ENCODE data around the gene ITGAX. TPM values are rescaled to one million over a fixed set of nuclear protein-coding genes. Genes with fewer than 3 reads are reported as not detected.
A peak's percentile ranks its signal among the peaks of the same experiment; 100 is the strongest.
"Not testable (repeated sequence)": the region's sequence is repeated elsewhere in the genome, so short reads cannot be mapped to it uniquely, and the experiment has no call there.

The ITGAX gene
- not detected in 2 replicates for polyA plus RNA-seq (2013)

DNA sequence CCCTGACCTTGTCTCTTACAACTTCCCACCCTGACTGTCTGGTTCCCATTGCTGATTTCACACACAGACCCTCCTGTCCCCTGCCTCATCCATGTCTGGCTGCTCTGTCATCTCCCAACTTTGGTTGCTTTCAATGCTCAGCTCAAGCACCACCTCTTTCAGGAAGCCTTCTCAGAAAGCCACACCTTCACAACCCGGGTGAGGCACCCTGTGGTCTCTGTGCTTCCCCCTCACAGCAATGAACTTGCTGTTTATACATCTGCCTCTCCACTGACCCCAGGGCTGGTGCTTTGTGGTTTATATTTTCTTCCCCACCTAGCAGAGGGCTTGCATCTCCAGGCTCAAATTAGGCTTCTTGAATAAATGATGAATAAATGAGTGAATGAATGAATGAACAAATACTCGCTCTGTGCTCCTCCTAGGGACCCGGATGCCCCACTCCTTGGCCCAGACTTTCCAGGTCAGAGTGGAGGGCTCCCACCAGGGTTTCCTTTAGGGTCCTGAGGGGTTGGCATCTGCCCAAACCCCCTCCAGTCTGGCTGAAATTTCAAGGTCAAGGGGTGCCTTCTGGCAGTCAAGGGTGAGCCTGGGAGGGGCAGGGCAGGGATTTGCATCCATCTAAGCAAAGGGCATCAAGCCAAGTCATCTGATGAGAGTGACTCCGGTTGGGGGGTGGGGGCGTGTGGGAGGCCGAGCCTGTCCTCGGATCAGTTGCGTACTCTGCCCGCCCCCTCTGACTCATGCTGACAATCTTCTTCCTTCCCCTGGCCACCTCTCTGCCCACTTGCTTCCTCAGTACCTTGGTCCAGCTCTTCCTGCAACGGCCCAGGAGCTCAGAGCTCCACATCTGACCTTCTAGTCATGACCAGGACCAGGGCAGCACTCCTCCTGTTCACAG lies at the start of gene ITGAX:
TSS of gene ITGAX (plus strand) at position 783 of the 898 bp plus-strand sequence. CDS start at position 862, 79 bp downstream.
- Histone ChIP-seq H3K9me3 (ENCODE audit: insufficient read depth, low read depth, low read length) (peaks cover 2% of the 10 kb centered on the region), H3K36me3 (ENCODE audit: control insufficient read depth in 1 of 2, insufficient read depth in 2 of 2, low read length in 2 of 2) (no peaks in the 10 kb centered on the region), H2AK5ac (ENCODE audit: low read length) (no peak within 1 kb of the TSS)

DNA sequence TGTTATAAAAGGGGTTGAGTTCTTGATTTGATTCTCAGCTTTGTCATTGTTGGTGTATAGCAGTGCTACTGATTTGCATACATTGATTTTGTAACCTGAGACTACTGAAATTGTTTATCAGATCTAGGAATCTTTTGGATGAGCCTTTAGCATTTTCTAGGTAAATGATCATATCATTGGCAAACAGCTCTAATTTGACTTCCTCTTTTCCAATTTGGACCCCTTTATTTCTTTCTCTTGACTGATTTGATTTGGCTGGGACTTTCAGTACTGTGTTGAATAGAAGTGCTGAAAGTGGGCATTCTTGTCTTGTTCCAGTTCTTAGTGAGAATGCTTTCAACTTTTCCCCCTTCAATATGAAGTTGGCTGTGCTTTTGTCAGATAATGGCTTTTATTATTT lies 49.8 kb upstream of the ITGAX start:
- H4K91ac ChIP-seq (ENCODE audit: low read depth, low read length): no peak overlapping the region
- H3K4ac ChIP-seq (ENCODE audit: low read depth, low read length): no peak overlapping the region
- no peak overlapping the region for H2AK5ac ChIP-seq (ENCODE audit: low read length)
- H3K4me2 ChIP-seq (ENCODE audit: low read length): no peak overlapping the region
- H4K8ac ChIP-seq (ENCODE audit: low read depth, low read length): no peak overlapping the region
- H3K4me3 ChIP-seq (ENCODE audit: low read depth, low read length): no peak overlapping the region
- H3K79me2 ChIP-seq (ENCODE audit: control insufficient read depth, insufficient read depth, low read length, poor library complexity): no peaks in the 10 kb centered on the region
- H2AFZ ChIP-seq (ENCODE audit: insufficient read depth, low read length, poor library complexity): no peak overlapping the region
- no peak overlapping the region for H3K14ac ChIP-seq (ENCODE audit: low read length)
- H3K9ac ChIP-seq (ENCODE audit: low read length): no peak overlapping the region
- H3K27ac ChIP-seq (ENCODE audit: low read depth, low read length): no peak overlapping the region
- H3K9me3 ChIP-seq (ENCODE audit: insufficient read depth, low read depth, low read length): no peaks in the 10 kb centered on the region
- no peaks in the 10 kb centered on the region for H3K4me1 ChIP-seq (ENCODE audit: control insufficient read depth in 1 of 2, insufficient read depth in 2 of 2, low read length in 2 of 2)
- H2BK120ac ChIP-seq (ENCODE audit: insufficient read depth, low read length, poor library complexity): no peak overlapping the region
- no peaks in the 10 kb centered on the region for H3K27me3 ChIP-seq (ENCODE audit: insufficient read depth, low read length)
- DNase-seq: no peak
- H3K18ac ChIP-seq (ENCODE audit: low read length): no peak overlapping the region
- no peak overlapping the region for H2BK5ac ChIP-seq (ENCODE audit: low read depth, low read length, poor library complexity)
- H4K12ac ChIP-seq (ENCODE audit: low read depth, low read length): no peak overlapping the region
- H3K79me1 ChIP-seq (ENCODE audit: low read length): no peaks in the 10 kb centered on the region
- H3K36me3 ChIP-seq (ENCODE audit: control insufficient read depth in 1 of 2, insufficient read depth in 2 of 2, low read length in 2 of 2): no peaks in the 10 kb centered on the region
- H2BK12ac ChIP-seq (ENCODE audit: low read length): no peak overlapping the region
- H3K23ac ChIP-seq (ENCODE audit: low read length): no peak overlapping the region

More for the DNA sequence above, at the start of gene ITGAX:
- H3K4ac ChIP-seq (ENCODE audit: low read depth, low read length): no peak within 1 kb of the TSS
- no CpG with 5 or more reads among the region's 10 CpGs for WGBS (ENCODE audit: extremely low coverage, insufficient coverage, insufficient read length)
- no peak within 1 kb of the TSS for H3K14ac ChIP-seq (ENCODE audit: low read length)
- H3K79me2 ChIP-seq (ENCODE audit: control insufficient read depth, insufficient read depth, low read length, poor library complexity): no peaks in the 10 kb centered on the region
- no peak within 1 kb of the TSS for H2AFZ ChIP-seq (ENCODE audit: insufficient read depth, low read length, poor library complexity)
- no peak within 1 kb of the TSS for H3K27ac ChIP-seq (ENCODE audit: low read depth, low read length)
- no peak within 1 kb of the TSS for H4K91ac ChIP-seq (ENCODE audit: low read depth, low read length)
- H3K18ac ChIP-seq (ENCODE audit: low read length): no peak within 1 kb of the TSS
- H4K8ac ChIP-seq (ENCODE audit: low read depth, low read length): no peak within 1 kb of the TSS
- no peak within 1 kb of the TSS for H4K12ac ChIP-seq (ENCODE audit: low read depth, low read length)
- no peak within 1 kb of the TSS for H3K4me2 ChIP-seq (ENCODE audit: low read length)
- H3K9ac ChIP-seq (ENCODE audit: low read length): no peak within 1 kb of the TSS
- H2BK120ac ChIP-seq (ENCODE audit: insufficient read depth, low read length, poor library complexity): no peak within 1 kb of the TSS
- no peak within 1 kb of the TSS for H3K23ac ChIP-seq (ENCODE audit: low read length)
- no peak within 1 kb of the TSS for H3K4me3 ChIP-seq (ENCODE audit: low read depth, low read length)
- H3K79me1 ChIP-seq (ENCODE audit: low read length): no peaks in the 10 kb centered on the region
- H3K27me3 ChIP-seq (ENCODE audit: insufficient read depth, low read length): no peaks in the 10 kb centered on the region
- no peaks in the 10 kb centered on the region for H3K4me1 ChIP-seq (ENCODE audit: control insufficient read depth in 1 of 2, insufficient read depth in 2 of 2, low read length in 2 of 2)
- no peak within 1 kb of the TSS for H2BK12ac ChIP-seq (ENCODE audit: low read length)
- no peak within 1 kb of the TSS for H2BK5ac ChIP-seq (ENCODE audit: low read depth, low read length, poor library complexity)
- DNase-seq: peak in 1 of 2 donors; percentile 32

- not testable (repeated sequence) for H3K23ac ChIP-seq (ENCODE audit: low read length); H3K4me2 ChIP-seq (ENCODE audit: low read length); H2AK5ac ChIP-seq (ENCODE audit: low read length); DNase-seq; H3K27ac ChIP-seq (ENCODE audit: low read depth, low read length); H3K36me3 ChIP-seq (ENCODE audit: control insufficient read depth in 1 of 2, insufficient read depth in 2 of 2, low read length in 2 of 2); H3K4ac ChIP-seq (ENCODE audit: low read depth, low read length); H3K9me3 ChIP-seq (ENCODE audit: insufficient read depth, low read depth, low read length); H2BK120ac ChIP-seq (ENCODE audit: insufficient read depth, low read length, poor library complexity); H3K27me3 ChIP-seq (ENCODE audit: insufficient read depth, low read length); H3K4me3 ChIP-seq (ENCODE audit: low read depth, low read length); H2BK12ac ChIP-seq (ENCODE audit: low read length); H3K18ac ChIP-seq (ENCODE audit: low read length); H3K14ac ChIP-seq (ENCODE audit: low read length); H2BK5ac ChIP-seq (ENCODE audit: low read depth, low read length, poor library complexity); H4K12ac ChIP-seq (ENCODE audit: low read depth, low read length); H3K4me1 ChIP-seq (ENCODE audit: control insufficient read depth in 1 of 2, insufficient read depth in 2 of 2, low read length in 2 of 2); H2AFZ ChIP-seq (ENCODE audit: insufficient read depth, low read length, poor library complexity); H4K91ac ChIP-seq (ENCODE audit: low read depth, low read length); H3K79me2 ChIP-seq (ENCODE audit: control insufficient read depth, insufficient read depth, low read length, poor library complexity); H3K9ac ChIP-seq (ENCODE audit: low read length); H3K79me1 ChIP-seq (ENCODE audit: low read length); H4K8ac ChIP-seq (ENCODE audit: low read depth, low read length)
- WGBS (ENCODE audit: extremely low coverage, insufficient coverage, insufficient read length): no CpG with 5 or more reads among the region's 3 CpGs
Measured at GRCh38 chr16:31308381-31308780, 46.6 kb upstream of the ITGAX start.

DNA sequence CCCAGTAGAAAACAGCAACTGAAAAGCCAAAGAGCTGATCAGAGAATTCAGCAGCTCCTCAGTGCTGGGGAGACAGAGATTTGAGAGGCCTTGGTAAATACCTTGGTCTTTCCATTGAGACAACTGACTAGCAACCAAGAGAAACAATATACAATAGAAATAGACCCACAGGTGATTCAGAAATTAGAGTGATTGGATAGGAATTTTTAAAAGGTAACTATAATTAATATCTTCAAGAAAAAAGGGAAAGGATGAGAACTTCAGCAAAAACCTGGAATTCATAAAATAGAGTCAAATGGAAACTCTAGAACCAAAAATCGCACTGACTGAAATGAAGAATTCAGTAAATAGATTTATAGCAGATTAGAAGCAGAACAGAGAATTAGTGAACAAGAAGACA lies 32.5 kb upstream of the ITGAX start:
- Histone ChIP-seq H2BK120ac (ENCODE audit: insufficient read depth, low read length, poor library complexity) (no peak overlapping the region), H2BK5ac (ENCODE audit: low read depth, low read length, poor library complexity) (no peak overlapping the region), H3K4me1 (ENCODE audit: control insufficient read depth in 1 of 2, insufficient read depth in 2 of 2, low read length in 2 of 2) (no peaks in the 10 kb centered on the region), H4K12ac (ENCODE audit: low read depth, low read length) (no peak overlapping the region), H3K9ac (ENCODE audit: low read length) (no peak overlapping the region), H3K27ac (ENCODE audit: low read depth, low read length) (no peak overlapping the region), H3K14ac (ENCODE audit: low read length) (no peak overlapping the region), H3K36me3 (ENCODE audit: control insufficient read depth in 1 of 2, insufficient read depth in 2 of 2, low read length in 2 of 2) (no peaks in the 10 kb centered on the region), H2BK12ac (ENCODE audit: low read length) (no peak overlapping the region), H3K18ac (ENCODE audit: low read length) (no peak overlapping the region), H3K23ac (ENCODE audit: low read length) (no peak overlapping the region), H4K8ac (ENCODE audit: low read depth, low read length) (no peak overlapping the region), H3K27me3 (ENCODE audit: insufficient read depth, low read length) (no peaks in the 10 kb centered on the region), H3K9me3 (ENCODE audit: insufficient read depth, low read depth, low read length) (peaks cover 12% of the 10 kb centered on the region), H3K79me2 (ENCODE audit: control insufficient read depth, insufficient read depth, low read length, poor library complexity) (no peaks in the 10 kb centered on the region), H3K79me1 (ENCODE audit: low read length) (no peaks in the 10 kb centered on the region), H3K4me3 (ENCODE audit: low read depth, low read length) (no peak overlapping the region), H3K4ac (ENCODE audit: low read depth, low read length) (no peak overlapping the region), H4K91ac (ENCODE audit: low read depth, low read length) (no peak overlapping the region), H2AFZ (ENCODE audit: insufficient read depth, low read length, poor library complexity) (no peak overlapping the region), H3K4me2 (ENCODE audit: low read length) (no peak overlapping the region), H2AK5ac (ENCODE audit: low read length) (no peak overlapping the region)
- DNase-seq: no peak
- WGBS (ENCODE audit: extremely low coverage, insufficient coverage, insufficient read length): no CpG with 5 or more reads among the region's 1 CpG

Measured in trophoblast cell (in vitro differentiated cells and primary cell).